Activated CD8-positive, alpha-beta memory T cell treated with anti-CD3 and anti-CD28 coated beads for 24 hours (primary cell): ENCODE measurements around the gene PHEX.

Experiments
- DNase-seq: peaks from one replicate; pipeline ENCODE4 v3.0.0-alpha.2; 2020

The PHEX gene

DNA sequence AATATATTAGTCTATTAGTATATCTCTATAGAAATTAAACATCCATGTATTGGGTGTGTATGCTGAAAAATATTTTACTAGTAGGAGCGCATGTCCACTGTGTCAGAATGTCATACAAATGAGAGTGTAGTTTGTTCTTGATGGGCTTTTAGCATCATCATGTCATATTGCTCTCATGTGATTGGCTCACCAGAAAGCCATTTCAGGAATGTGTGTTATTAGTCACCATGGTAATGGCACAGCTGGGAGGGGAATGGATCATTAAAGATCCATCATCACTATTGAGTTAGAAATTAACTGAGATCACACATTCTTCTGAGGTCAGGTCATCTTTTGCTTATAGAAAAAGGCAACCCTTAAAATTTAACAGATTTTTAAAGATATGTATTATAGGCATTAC is 77.3 kb downstream of the PHEX start:
- no peak for DNase-seq

GRCh38 chrX:22110729-22111494 is 78.8 kb downstream of the PHEX start:
- DNase-seq, result no peak

DNA sequence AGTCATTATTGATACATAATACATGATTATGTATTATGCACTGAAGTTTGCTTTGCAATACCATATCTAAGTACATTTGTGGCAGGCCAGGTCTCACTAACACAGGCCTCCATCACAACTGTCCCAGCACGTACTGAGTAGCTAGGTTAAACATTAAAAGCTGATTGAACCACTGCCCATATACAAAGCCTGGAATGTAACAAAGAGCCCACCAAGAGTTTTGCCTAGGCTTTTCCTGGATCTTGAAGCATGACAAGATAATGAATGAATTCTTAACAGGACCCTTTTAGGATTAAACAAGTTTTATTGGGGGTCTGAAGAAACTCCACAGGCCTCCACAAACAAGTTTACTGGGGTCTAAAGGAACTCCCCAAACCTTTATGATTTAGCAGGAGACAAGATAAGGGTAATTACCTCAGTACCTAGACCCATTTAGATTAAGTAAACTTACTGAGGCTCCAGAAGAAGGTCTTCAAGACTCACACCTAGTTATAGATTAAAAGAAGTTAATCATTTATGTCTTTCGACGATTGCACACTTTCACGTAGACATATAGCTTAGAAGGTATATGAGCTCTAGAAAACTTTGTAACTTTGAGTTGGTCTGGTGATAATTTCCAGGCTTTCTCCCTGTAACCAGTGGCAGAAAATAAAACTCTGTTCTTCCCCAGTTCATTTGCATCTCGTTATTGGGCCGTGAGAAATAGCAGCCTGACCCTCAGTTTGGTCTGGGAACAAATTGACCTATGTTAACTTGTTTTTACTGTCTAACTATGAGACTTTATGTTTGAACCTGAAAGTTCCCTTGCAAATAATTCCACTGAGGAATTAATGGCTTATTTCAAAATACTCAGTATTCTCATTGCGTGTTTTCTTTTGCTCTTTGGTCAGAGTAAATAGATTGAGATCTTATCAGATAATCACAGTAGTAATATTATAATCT is 84.8 kb downstream of the PHEX start:
- DNase-seq, result no peak

GRCh38 chrX:22117633-22118032 is 85.5 kb downstream of the PHEX start:
- no peak for DNase-seq

- DNase-seq, result no peak
Observed at GRCh38 chrX:22118161-22118830, 86.2 kb downstream of the PHEX start.

DNA sequence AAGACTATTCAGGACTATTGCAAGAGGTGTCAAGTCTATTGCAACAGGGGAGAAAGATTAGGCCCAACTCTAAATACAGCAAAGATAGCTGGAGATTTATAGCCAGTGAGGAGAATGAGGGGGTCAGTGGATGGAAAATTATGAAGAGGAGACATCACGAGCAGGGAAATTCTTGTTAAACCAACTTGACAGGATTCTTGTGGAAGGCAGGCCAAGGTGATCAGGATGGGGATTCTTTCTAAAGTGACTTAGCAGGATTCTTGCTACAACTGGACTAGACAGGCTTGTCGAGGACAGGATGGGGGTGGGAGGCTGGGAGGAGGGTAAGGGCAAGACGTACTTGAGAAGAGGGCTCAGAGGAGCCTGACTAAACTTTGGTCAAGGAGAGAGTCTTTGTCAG is 89.0 kb downstream of the PHEX start:
- DNase-seq, result no peak

DNA sequence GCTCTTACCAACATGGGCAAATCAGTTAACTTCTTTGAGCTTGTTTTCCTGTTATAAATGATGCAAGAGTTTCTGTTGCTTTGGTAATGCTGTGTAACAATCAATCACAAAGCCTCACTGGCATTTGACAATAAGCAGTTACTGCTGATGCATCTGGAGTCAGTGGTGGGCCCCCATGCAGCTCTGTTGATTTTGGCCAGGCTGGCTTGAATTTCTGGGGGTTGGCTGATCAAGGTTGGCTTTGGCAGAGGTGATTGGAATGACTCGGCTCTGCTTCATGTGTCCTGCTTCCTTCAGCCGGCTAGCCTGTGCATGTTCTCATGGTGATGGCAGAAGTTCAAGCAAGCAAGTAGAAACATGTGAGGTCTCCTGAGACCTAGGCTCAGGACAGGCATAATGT is 90.4 kb downstream of the PHEX start:
- DNase-seq, result no peak

DNA sequence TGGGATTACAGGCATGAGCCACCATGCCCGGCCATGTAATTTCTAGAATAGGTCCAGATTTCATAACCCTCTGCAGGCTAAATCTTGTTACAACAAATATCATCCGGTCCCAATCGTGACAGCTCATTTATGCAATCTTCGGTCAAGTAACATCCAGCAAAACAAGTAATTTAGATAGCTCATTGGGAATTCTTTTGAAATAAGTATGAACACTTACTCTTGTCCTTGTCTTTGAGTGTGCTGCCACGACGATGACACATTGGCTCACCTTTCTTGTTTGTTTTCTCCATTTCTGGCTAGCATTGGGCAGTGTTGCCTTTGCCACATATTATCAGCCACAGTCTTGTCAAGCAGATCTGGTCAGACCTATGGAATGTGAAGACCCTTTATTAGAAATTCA is 92.0 kb downstream of the PHEX start:
- DNase-seq, result no peak

DNA sequence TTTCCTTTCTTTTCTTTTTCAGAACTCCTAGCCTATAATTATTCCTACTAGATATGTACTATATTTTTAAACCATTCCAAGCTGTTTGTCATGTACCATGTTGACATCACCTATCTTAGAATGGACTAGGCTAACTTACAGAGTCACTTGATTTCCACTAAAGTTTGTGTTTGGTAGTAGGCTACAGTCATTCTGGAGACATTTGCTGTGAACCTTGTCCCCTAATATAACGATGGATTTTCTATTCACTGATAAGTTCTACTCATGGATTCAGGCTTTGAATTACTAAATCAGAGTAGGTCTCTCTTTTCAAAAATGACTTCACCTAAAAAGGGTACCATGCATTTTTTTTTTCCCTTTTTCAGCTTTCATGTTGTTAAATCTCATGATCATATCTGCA is 93.4 kb downstream of the PHEX start:
- no peak for DNase-seq

DNA sequence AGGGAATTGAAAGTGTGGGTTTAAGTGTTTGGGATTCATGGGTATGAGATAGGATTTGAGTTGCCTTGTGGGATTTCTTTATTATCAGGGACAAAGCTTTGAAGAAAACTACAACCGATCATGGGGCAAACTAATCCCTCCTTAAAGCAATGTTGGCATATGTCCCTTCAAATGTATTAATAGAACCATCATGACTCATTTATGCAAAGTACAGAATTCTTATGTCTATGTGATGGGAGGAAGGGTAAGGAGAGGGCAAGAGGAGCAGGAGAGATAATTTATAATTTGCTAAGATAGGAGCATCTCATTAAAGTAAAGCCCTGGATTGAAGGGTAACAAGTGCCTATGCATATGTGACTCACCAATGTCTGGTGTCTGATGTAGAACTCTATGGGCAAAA is 94.2 kb downstream of the PHEX start:
- DNase-seq, result no peak

DNA sequence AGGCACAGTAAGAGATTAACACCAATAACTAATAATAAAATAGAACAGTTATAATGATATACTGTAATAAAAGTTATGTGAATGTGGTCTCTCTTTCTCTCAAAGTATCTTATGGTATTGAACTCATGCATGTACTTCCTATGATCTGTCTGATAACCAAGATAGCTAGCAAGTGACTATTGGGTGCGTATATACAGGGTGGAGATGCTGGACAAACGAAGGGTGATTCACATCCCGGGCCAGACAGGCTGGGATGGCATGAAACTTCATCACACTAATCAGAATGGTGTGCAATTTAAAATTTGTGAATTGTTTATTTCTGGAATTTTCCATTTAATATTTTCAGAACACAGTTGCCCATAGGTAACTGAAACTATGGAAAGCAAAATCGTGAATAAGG is 96.8 kb downstream of the PHEX start:
- DNase-seq, result no peak

DNA sequence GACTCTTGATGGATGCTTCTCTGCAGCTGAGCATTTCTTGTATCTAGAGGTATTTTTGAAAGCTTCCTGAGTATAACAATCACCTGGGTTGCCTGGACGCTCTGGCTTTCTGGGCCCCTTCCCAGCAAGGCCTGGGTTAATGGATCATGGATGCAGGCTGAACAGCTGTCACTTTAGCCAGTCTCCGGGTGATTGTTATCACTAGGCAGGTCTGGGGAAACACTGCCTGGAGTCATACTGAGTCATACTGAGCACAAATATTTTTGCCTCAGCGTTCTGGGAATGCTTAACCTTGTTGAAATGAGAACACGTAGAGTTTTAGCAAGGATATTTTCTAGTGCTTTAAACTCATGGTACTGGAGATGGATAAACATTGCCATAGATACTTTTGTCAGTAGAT is 102.6 kb downstream of the PHEX start:
- no peak for DNase-seq

GRCh38 chrX:22135171-22135711 is 103.1 kb downstream of the PHEX start:
- DNase-seq, result no peak

GRCh38 chrX:22135994-22136684 is 104.0 kb downstream of the PHEX start:
- no peak for DNase-seq

- no peak for DNase-seq
Observed at GRCh38 chrX:22136711-22137110, 104.6 kb downstream of the PHEX start.

GRCh38 chrX:22139822-22140221 is 107.7 kb downstream of the PHEX start:
- no peak for DNase-seq

GRCh38 chrX:22141047-22141730 is 109.1 kb downstream of the PHEX start:
- no peak for DNase-seq

GRCh38 chrX:22147214-22147613 is 115.1 kb downstream of the PHEX start:
- no peak for DNase-seq

- DNase-seq, result no peak
Observed at GRCh38 chrX:22147942-22148341, 115.8 kb downstream of the PHEX start.

DNA sequence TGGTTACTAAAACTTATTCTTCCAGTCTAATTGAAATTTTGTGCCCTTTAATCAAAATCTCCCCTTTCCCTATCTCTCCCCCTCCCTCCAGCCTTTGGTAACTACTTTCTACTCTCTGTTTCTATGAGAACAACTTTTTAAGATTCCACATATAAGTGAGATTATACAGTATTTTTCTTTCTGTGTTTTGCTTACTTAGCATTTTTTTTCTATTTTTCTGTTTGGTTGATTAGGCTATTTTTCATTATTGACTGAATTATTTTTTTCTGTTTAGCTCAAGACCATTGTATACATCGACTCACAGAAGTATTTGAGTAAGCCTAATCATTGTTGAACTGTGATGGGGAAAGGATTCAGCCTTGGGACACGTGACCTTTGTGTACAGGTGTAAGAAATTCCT is 116.4 kb downstream of the PHEX start:
- DNase-seq, result no peak

DNA sequence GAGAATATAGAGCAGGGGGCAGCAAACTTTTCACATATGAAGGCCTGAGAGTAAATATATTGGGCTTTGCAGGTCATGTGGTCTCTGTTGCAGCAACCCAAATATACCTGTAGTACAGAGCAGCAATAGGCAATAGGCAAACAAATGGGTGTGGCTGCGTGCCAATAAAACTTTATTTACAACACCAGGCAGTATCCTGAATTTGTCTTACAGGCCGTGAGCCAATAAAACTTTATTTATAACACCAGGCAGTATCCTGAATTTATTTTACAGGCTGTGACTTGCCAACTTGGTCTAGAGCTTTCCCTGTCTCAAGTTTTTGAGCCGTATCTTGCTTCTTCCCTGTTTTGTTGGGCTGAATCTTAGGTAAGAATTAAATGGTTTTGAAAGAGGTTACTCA is 118.2 kb downstream of the PHEX start:
- DNase-seq, result no peak

DNA sequence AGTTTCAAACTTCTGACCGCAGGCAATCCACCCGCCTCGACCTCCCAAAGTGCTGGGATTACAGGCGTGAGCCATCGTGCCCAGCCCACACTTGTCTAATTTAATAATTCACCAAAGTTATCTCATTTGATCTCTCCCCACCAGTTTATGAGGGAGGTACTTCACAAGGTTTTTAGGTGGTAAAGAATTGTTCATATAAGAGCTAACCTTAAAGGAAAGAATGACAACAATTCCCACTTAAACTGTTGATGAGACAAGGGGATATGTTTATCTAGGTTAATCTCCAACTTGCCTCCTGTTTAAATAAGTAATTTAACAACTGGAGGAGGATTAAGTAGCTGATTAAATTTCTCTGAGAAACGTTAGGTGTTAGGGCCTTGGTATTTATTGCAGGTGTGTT is 123.0 kb downstream of the PHEX start:
- no peak for DNase-seq
